Measurements from ENCODE around the gene IFT22.
"Not testable (repeated sequence)": the region's sequence is repeated elsewhere in the genome, so short reads cannot be mapped to it uniquely, and the experiment has no call there.

IFT22 gene

GRCh38 chr7:101315336-101315735, 6.3 kb downstream of the IFT22 start:
- peak in 1 of 2 donors; percentile 43 for DNase-seq (ENCODE audit: low read depth in 1 of 2, low spot score in 1 of 2)

GRCh38 chr7:101308245-101309085, 13.1 kb downstream of the IFT22 start:
- peak; percentile 10 to 29 for DNase-seq (ENCODE audit: low read depth in 1 of 2, low spot score in 1 of 2)

GRCh38 chr7:101306307-101306706, 15.3 kb downstream of the IFT22 start:
- DNase-seq (ENCODE audit: low read depth in 1 of 2, low spot score in 1 of 2): no peak

- no peak for DNase-seq (ENCODE audit: low read depth in 1 of 2, low spot score in 1 of 2)
These were observed 18.4 kb downstream of the IFT22 start for GRCh38 chr7:101303102-101303701.

GRCh38 chr7:101302641-101303101, 18.9 kb downstream of the IFT22 start:
- no peak for DNase-seq (ENCODE audit: low read depth in 1 of 2, low spot score in 1 of 2)

GRCh38 chr7:101300465-101301376, 20.9 kb downstream of the IFT22 start:
- DNase-seq (ENCODE audit: low read depth in 1 of 2, low spot score in 1 of 2): no peak

GRCh38 chr7:101299511-101300464, 21.8 kb downstream of the IFT22 start:
- DNase-seq (ENCODE audit: low read depth in 1 of 2, low spot score in 1 of 2): no peak

- DNase-seq (ENCODE audit: low read depth in 1 of 2, low spot score in 1 of 2): no peak
These were observed 26.8 kb downstream of the IFT22 start for GRCh38 chr7:101294832-101295121.

GRCh38 chr7:101294039-101294831, 27.4 kb downstream of the IFT22 start:
- no peak for DNase-seq (ENCODE audit: low read depth in 1 of 2, low spot score in 1 of 2)

GRCh38 chr7:101293069-101294021, 28.3 kb downstream of the IFT22 start:
- not testable (repeated sequence) for DNase-seq (ENCODE audit: low read depth in 1 of 2, low spot score in 1 of 2)

GRCh38 chr7:101292566-101292965, 29.0 kb downstream of the IFT22 start:
- DNase-seq (ENCODE audit: low read depth in 1 of 2, low spot score in 1 of 2): not testable (repeated sequence)

GRCh38 chr7:101290186-101291037, 31.2 kb downstream of the IFT22 start:
- DNase-seq (ENCODE audit: low read depth in 1 of 2, low spot score in 1 of 2): peak; percentile 41 to 49

GRCh38 chr7:101289687-101290086, 31.9 kb downstream of the IFT22 start:
- DNase-seq (ENCODE audit: low read depth in 1 of 2, low spot score in 1 of 2): not testable (repeated sequence)

GRCh38 chr7:101288439-101288838, 33.2 kb downstream of the IFT22 start:
- DNase-seq (ENCODE audit: low read depth in 1 of 2, low spot score in 1 of 2): no peak

GRCh38 chr7:101287032-101287431, 34.6 kb downstream of the IFT22 start:
- DNase-seq (ENCODE audit: low read depth in 1 of 2, low spot score in 1 of 2): no peak

GRCh38 chr7:101285880-101286279, 35.7 kb downstream of the IFT22 start:
- not testable (repeated sequence) for DNase-seq (ENCODE audit: low read depth in 1 of 2, low spot score in 1 of 2)

- no peak for DNase-seq (ENCODE audit: low read depth in 1 of 2, low spot score in 1 of 2)
These were observed 36.4 kb downstream of the IFT22 start for GRCh38 chr7:101285171-101285570.

GRCh38 chr7:101280912-101281311, 40.7 kb downstream of the IFT22 start:
- DNase-seq (ENCODE audit: low read depth in 1 of 2, low spot score in 1 of 2): not testable (repeated sequence)
